ENCODE results near the gene IRAK4.
A peak's percentile ranks its signal among the peaks of the same experiment; 100 is the strongest.
"Not testable (repeated sequence)": the region's sequence is repeated elsewhere in the genome, so short reads cannot be mapped to it uniquely, and the experiment has no call there.

The IRAK4 gene

DNA sequence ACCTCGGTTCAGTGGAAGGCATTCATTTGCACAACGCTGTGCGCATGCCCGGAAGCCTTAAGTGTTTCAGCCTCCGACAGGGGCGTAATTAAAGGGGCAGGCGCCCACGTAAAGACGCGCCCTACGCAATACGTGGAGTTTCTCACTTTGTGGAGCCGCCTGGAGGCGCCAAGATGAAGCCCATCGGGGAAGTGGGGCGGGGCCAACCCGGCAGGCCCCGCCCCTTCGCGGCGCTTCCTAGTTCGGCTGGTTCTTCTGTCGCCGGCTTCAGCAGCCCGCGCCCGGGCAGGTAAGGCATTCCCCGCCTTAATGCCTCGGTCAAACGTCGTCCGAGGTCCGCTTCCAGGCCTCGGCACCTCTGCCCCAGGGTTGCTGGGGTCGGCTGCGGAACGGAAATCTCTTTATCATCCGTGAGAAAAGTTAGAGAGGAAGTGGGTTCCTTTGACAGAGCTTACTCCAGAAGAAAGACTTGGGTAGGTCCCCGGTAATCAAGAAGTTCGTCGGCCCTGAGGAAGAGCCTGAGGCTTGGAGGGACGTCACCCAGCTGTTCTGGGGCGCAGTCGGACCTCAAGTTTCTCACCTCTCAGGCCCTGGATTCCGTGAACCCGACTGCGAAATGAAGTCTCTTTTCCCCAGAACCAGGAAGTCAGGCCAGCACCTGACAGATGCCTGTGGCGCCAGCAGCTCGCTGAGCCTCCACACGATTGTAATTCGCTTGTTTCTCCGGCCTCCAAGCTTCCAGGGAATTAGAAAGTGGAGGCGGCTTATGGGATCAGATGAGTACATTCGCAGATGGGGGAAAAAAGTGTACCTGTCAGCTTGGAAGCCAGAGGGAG lies at the start of gene IRAK4, which contains the start of gene PUS7L:
TSS of gene IRAK4 (plus strand) at position 224 of the 836 bp plus-strand sequence. CDS start 9,161 bp downstream, outside the sequence.
TSS of gene PUS7L (minus strand) at position 63 of the 836 bp plus-strand sequence. CDS start 3,545 bp downstream, outside the sequence.
- DNase-seq: peak; percentile 96

DNA sequence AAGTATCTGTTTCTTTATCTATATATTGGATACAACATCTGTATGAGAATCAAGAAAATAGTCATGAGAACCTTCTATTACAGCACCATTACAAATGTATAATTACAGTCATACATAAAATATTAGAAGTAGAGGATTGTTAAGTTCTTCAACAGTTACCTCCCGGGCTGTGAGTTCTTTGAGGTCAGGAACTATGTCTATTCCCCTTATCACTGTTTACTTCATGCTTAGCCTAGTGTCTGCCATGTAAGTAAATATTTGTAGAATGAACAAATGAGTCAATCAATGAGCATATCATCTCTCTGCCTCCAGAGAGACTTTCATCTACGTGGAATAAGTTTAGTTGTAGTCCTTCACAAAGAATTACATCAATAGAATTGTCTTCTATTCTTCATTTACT lies 47.4 kb upstream of the IRAK4 start:
- no peak for DNase-seq

GRCh38 chr12:43722621-43723020 lies 36.1 kb upstream of the IRAK4 start:
- DNase-seq: no peak

DNA sequence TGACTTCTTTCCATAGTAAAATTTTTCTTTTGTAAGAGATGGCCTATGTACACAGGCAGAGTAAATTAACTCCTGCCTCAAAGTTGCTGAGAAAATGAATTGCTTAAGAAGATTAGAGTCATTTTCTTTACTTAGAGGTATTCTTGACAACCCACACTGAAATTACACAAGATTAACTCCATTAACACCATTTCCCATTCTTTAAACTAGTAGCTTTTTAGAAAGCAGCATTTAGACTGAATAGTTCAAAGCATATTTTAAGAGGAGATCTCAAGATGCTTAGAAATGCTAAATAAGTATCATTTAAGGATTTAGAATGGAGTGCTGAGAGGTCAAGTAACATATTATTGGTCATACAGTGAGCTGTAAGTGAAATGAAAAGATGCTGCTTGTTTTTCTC lies 35.6 kb upstream of the IRAK4 start:
- DNase-seq: no peak

DNA sequence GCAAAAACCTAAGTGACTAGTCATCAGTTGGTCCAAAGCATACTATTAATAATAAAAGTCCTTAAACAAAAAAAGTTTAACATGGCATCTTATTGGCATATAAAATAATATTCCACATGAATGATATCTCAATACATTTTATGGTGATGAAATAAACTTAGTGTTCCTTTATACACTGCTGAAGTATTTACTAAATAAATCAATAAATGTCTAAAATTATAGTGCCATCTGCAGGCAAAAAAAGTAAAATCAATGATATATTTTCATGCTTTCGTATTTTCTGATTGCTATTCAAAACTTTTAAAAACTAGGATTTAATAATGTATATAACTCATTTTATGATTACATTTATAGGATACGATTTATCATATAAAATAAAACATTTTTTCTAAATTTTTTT lies 30.6 kb upstream of the IRAK4 start:
- DNase-seq: no peak

DNA sequence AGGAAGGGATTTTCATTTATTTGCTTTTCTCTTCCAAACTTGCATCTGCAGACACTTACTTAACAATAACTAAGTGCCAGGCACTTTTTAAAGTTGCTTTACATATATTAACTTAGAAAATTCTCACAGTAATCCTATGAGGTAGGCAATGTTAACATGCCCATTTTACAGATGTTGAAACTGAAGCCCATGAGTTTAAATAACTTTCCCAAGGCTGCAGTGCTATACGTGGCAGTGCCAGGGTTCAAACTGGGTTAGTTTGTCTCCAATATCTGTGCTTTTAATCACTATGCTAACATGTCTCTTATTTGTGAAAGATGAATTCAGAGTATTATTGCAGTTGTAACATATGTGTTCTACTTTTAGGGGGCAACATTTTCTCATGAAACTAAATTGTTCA lies 30.1 kb upstream of the IRAK4 start:
- DNase-seq: no peak

GRCh38 chr12:43730283-43730682 lies 28.5 kb upstream of the IRAK4 start:
- no peak for DNase-seq

- no peak for DNase-seq
Measured at GRCh38 chr12:43733687-43734086, 25.1 kb upstream of the IRAK4 start.

DNA sequence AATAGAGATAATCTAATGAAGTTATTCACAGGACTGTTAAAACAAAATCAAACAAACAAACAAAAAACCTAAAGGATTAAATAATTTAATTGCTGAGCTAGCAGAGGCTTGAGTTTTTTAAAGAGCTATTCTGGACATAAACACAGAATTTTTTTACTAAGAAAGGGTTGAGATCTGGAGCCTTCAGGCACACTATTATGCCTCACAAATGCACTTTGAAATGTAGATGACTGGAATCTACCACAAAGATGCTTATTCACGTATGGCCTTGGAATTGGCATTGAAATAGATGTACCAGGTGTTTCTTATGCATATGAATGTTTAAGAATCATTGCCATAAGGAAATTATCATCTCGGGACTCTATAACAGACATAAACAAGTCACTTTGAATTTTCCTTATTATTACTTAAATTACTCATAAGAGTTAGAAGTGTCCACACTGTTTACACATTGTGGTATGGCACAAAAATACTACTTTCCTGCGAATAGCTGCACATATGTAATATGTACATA lies 21.8 kb upstream of the IRAK4 start:
- DNase-seq: no peak

- no peak for DNase-seq
Measured at GRCh38 chr12:43737646-43738045, 21.1 kb upstream of the IRAK4 start.

GRCh38 chr12:43740511-43741100 lies 18.1 kb upstream of the IRAK4 start:
- DNase-seq: no peak

GRCh38 chr12:43742106-43742505 lies 16.6 kb upstream of the IRAK4 start:
- DNase-seq: no peak

GRCh38 chr12:43744826-43745225 lies 13.9 kb upstream of the IRAK4 start:
- DNase-seq: no peak

DNA sequence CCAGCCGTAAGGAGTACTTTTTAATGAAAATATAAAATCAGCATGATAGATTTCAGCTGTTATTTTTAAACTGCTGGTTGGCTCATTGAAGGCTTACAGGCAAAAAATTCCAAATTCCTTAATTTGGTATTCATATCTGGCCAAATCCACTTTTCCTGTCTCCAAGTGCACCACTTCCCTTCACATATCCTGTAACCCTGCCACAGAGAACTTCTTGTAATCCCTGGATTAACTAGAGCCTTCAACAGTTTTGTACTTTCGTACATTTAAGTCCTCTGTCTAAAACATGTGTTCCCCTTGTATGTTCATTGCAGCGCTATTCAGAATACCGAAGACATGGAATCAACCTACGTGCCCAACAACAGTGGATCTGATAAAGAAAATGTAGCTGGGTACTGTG lies 9.7 kb upstream of the IRAK4 start:
- no peak for DNase-seq

GRCh38 chr12:43750814-43751213 lies 7.9 kb upstream of the IRAK4 start:
- no peak for DNase-seq

DNA sequence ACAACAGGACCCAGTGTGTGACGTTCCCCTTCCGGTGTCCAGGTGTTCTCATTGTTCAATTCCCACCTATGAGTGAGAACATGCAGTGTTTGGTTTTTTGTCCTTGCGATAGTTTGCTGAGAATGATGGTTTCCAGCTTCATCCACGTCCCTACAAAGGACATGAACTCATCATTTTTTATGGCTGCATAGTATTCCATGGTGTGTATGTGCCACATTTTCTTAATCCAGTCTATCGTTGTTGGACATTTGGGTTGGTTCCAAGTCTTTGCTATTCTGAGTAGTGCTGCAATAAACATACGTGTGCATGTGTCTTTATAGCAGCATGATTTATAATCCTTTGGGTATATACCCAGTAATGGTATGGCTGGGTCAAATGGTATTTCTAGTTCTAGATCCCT lies 7.4 kb upstream of the IRAK4 start:
- not testable (repeated sequence) for DNase-seq

- no peak for DNase-seq
Measured at GRCh38 chr12:43754015-43754414, 4.7 kb upstream of the IRAK4 start.

GRCh38 chr12:43758247-43758727 lies 464 bp upstream of the IRAK4 start:
- no peak for DNase-seq

- DNase-seq: no peak
Measured at GRCh38 chr12:43760396-43760795, 1.6 kb downstream of the IRAK4 start.

GRCh38 chr12:43761500-43761899 lies 2.7 kb downstream of the IRAK4 start:
- no peak for DNase-seq

- no peak for DNase-seq
Measured at GRCh38 chr12:43762596-43762995, 3.8 kb downstream of the IRAK4 start.

- DNase-seq: no peak
Measured at GRCh38 chr12:43763769-43764168, 5.0 kb downstream of the IRAK4 start.

GRCh38 chr12:43764528-43764927 lies 5.8 kb downstream of the IRAK4 start:
- no peak for DNase-seq

GRCh38 chr12:43766291-43766690 lies 7.5 kb downstream of the IRAK4 start:
- DNase-seq: no peak

Data from activated CD4-positive, alpha-beta T cell treated with anti-CD3 and anti-CD28 coated beads for 48 hours (primary cell).